ENCODE results near the gene SEC16A. TPM values are rescaled to one million over a fixed set of nuclear protein-coding genes. Genes with fewer than 3 reads are reported as not detected.

SEC16A gene
- 44.5 and 47.7 TPM in 2 replicates for total RNA-seq (2014; rRNA removed; shearing (Covaris generic))

DNA sequence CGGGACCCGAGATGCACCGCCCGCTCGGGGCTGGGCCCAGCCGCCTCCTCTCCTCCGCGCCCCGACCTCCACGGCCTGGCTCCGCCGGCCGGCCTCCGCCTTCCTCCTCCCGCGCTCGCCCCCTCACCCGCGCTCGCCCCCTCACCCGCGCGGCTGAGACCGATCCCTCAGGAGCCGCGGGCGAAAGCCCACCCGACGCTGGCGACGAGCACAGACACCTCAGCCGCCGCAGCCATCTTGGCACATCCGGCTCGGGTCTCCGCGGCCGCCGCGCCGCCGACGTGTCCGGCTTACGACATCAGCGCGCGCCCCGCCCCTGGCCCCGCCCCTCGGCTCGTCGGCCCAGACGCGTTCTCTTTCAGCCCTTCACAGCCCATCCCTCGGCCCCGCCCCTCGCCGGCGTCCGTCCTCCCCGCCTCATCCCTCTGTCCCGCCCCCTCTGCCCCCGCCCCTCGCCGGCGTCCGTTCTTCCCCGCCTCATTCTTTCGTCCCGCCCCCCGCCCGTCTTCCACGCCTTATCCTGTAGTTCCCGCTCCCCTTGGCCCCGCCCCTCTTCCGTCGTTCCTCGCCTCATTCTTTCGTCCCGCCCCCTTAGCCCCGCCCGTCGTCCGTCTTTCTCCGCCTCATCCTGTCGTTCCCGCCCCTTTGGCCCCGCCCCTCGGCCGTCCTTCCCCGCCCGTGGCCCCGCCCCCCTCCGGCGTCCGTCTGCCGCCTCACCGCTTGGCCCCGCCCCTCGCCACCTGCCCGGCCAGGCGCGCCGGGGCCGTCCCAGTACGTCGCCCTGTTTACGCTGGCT is at the start of gene SEC16A:
SEC16A (minus strand) TSS at position 248 of the 796 bp plus-strand sequence. CDS start 5,425 bp downstream, outside the sequence.
- H3K9me3 ChIP-seq (replicated peaks): no peaks in the 10 kb centered on the region
- DNase-seq: peak; percentile 100
- peaks cover 9% of the 10 kb centered on the region for H3K36me3 ChIP-seq
- no peaks in the 10 kb centered on the region for H3K27me3 ChIP-seq
- peak within 1 kb of the TSS; percentile 82 for H3K27ac ChIP-seq
- peak within 1 kb of the TSS; percentile 93 for H3K4me3 ChIP-seq
- peaks cover 6% of the 10 kb centered on the region; the same call in 1 of the 2 replicates for H3K4me1 ChIP-seq

DNA sequence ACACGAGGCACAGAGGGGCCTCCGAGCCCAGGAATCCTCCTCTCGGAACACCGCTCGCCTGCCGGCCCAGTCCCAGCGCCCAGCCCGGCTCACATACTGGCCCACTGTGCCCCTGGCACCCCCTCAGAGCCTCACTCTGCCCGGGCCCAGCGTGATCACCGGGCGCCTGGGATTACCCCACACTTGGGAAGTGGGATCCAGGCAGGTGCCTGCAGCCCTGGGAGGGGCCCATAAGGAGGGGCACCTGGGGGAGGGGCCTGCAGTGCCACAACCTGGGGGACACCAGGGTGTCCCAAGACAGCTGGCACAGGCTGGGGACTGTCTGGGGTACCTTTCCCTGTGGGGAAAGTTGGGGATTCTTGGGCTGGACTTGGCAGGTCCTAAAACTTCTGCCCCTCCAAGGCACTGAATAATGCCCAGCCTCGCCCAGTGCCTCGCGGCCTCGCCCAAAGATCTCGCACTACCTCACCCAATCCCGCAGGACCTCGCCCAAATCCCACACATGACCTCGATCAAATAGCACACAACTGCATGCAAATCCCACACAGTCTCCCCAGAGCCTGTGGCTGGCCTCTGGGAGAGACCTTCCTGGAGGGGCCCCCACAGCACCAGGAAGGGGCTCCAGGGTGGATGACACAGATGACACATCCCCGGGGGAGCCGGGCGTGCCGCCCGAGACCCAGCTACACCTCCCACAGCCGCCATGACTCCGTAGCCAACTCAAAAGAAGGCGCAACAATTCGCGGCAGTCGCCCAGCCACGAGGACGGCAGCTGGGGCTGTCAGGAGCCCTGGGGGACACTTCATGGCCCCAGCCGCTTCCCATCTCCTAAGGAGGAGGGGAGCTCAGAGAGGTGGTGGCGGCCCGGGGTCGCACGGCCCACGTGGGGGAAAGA is 49.3 kb upstream of the SEC16A start:
- no peak for DNase-seq
- Histone ChIP-seq H3K27ac (no peak overlapping the region), H3K36me3 (no peaks in the 10 kb centered on the region), H3K27me3 (no peaks in the 10 kb centered on the region), H3K4me1 (peaks cover 31% of the 10 kb centered on the region), H3K4me3 (no peak overlapping the region), H3K9me3 (replicated peaks) (no peaks in the 10 kb centered on the region)

DNA sequence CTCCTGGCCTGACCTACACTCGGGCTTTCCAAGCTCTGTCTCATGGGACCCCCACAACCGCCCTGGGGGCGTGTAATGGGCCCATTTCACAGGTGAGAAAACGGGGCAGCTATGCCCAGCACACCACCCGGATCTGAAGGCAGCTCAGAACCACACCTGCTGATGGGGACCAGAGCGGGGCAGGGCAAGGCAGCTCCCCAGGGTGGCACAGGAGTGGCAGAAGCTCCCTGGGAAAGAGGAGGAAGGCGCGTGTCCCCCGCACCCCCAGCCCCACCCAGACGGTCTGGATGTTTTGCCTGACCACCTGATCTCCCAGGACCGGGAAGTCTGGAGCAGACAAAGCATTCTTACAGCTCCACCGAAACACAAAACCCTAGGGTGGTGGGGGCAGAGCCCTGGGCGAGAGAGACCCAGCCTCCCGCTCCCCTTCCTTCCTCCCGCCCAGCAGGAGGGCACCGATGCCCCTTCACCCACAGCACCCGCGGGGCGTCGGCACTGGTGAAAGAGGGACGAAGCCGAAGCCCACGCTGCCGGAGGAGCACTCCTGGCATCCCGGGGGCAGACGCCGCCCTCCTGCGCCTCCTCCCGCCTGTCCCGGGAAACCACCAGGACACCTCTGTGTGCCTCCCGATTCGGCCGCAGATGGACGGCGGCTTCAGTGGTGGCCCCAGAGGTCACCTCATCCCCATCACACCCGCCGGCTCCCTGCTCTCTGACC is 48.5 kb upstream of the SEC16A start:
- Histone ChIP-seq H3K4me1 (peaks cover 39% of the 10 kb centered on the region), H3K36me3 (no peaks in the 10 kb centered on the region), H3K9me3 (replicated peaks) (no peaks in the 10 kb centered on the region), H3K27ac (no peak overlapping the region), H3K27me3 (no peaks in the 10 kb centered on the region), H3K4me3 (no peak overlapping the region)
- DNase-seq: no peak

DNA sequence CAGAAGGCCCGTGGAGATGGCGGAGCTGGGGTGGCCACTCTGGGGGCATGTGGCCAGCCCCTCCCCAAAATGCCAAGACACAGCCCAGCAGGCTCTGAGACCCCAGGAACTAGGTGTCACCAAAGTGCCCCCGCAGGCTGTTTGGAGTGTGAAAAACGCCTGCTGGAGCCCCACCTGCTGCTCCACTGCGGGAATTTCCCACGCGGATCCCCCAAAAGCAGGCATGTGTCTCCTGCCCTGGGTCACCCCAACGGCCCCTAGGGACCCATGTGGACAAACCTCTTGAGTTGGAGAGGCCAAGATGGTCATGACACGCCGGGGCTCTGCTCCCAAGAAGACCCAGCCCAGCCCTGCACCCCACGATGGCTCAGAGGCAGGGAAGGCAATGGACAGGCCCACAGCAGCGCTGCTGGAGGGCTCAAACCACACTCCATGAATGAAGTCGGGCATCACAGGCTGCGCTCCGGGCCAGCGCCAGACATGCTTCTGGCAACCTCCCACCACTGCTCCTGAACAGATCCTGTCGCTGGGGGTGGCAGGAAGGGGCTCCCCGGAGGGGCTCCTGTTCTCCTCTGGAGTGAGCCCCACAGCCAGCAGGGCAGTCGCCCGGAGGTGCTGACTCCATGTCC is 47.7 kb upstream of the SEC16A start:
- Histone ChIP-seq H3K9me3 (replicated peaks) (no peaks in the 10 kb centered on the region), H3K27ac (no peak overlapping the region), H3K4me3 (no peak overlapping the region), H3K4me1 (peaks cover 46% of the 10 kb centered on the region), H3K27me3 (no peaks in the 10 kb centered on the region), H3K36me3 (no peaks in the 10 kb centered on the region)
- DNase-seq: no peak

DNA sequence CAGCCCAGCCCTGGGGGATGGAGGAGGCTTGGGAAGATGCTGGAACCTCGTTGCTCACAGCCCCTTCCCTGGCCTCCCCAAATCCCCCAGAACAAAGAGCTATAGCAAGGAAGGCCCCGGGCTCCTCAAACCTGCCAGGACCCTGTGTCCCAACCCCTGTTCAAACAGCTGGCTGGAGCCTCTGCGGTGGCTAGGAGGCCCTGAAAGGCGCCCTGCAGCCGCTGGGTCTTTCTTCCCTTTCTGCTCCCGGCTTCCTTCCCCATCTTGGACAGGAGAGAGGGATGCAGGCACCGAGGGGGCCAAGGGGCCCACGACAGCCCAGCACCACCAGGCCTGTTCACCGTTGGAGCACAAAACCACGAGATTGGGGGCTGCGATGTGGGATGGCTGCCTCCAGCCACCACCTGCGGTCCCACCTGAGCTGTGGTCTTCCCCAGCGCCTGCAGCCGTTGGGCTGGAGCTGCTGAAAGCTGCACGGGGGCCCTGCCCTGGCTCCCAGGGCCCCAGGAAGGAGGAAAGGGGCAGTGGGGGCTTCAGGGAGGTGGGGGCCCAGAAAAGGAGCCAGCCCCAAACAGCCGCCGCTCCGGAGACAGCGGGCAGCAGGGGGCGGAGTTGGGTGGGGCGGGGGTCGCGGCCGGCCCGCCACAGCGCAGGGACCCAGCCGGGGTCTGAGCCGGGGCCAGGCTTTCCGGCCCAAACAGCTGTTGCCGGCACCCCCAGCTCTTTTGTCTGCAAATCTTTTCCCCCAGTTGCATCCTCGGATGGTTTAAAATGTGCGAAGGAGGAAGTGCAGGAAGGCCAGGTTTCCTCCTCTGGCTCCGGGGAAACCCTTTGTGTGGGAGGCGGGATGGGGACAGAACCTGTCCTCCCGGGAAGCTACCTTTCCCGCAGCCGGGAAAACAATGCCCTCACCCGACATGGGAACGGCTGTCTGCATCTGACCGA is 46.9 kb upstream of the SEC16A start:
- peak; percentile 41 to 63 for DNase-seq
- Histone ChIP-seq H3K9me3 (replicated peaks) (no peaks in the 10 kb centered on the region), H3K4me1 (peaks cover 54% of the 10 kb centered on the region), H3K4me3 (no peak overlapping the region), H3K27me3 (no peaks in the 10 kb centered on the region), H3K27ac (no peak overlapping the region), H3K36me3 (no peaks in the 10 kb centered on the region)

DNA sequence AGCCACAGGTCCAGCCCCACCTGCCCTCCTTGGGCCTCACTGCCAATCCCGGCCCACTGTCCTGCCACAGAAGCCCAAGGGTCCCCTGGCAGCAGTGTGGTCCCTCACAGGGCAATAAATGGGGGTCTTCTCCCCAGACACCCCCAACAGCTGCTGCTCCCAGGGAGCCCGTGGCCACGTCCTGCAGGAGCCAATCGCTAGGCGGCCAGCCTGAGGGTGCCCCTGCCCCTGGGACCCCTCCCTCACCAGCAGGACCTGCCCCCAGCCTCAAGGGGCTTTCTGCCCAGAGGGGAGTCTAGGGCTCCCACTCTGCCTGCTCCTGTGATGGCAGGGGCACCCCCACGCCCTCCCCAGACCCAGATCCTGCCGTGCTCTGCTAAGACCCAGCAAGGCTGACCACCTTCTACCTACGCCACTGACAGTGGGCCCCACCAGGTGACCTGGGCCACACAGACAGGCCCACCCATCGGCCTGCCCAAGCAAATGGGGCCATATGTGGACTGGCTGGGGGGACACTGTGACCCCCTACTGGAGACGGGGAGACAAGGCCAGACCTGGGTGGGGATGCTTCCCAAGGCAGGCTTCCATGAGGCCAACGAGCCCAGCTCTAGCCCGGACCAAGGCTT is 46.0 kb upstream of the SEC16A start:
- H3K4me3 ChIP-seq: no peak overlapping the region
- no peaks in the 10 kb centered on the region for H3K9me3 ChIP-seq (replicated peaks)
- DNase-seq: no peak
- no peak overlapping the region for H3K27ac ChIP-seq
- no peaks in the 10 kb centered on the region for H3K27me3 ChIP-seq
- peaks cover 55% of the 10 kb centered on the region for H3K4me1 ChIP-seq
- no peaks in the 10 kb centered on the region for H3K36me3 ChIP-seq

DNA sequence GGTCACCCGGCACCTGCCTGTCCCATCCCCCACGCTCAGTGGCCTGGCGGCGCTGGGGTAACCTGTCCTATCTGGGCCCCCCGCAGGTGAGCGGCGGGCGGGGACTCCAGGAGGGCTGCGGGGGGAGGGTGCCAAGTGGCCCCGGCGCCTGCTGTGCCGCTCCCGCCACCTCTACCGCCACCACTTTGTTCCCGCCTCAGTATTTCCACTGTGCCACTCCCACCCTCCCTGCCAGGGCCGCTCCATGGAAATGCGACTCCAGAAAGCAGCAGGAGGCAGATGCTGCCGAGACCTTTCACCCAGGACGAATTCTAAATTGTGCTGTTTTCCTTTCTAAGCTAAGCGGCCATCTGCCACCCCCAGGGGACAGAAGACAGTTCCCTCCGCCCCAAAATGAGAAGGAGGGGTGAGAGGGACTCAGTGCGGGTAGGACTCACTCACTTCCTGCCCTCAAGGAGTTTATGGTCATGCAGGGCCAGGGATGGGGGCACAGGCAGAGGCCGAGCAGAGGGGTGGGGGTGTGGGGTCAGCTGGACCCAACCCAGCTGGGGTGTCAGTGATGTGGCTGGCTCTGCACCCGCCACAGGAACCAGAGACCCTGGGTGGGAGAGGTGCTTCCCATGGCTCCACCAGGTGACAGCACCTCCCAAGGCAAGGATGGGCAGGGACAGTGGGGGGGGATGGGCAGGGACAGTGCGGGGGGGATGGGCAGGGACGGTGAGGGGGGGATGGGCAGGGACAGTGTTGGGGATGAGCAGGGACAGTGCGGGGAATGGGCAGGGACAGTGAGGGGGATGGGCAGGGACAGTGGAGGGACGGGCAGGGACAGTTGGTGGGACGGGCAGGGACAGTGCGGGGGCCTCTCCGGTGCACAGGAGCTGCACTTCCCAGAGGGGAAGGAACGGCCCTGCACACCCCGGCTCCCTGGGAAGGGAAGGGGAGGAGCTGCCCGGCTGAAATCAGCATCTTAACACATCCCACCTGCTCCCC is 45.2 kb upstream of the SEC16A start:
- peak; percentile 90 to 95 for DNase-seq
- peak overlapping the region; percentile 26 for H3K4me3 ChIP-seq
- no peaks in the 10 kb centered on the region; the same call in 1 of the 2 replicates for H3K36me3 ChIP-seq
- no peaks in the 10 kb centered on the region for H3K27me3 ChIP-seq
- H3K27ac ChIP-seq: peak overlapping the region; percentile 99
- H3K4me1 ChIP-seq: peaks cover 55% of the 10 kb centered on the region
- H3K9me3 ChIP-seq (replicated peaks): no peaks in the 10 kb centered on the region

GRCh38 chr9:136527131-136527530 is 44.3 kb upstream of the SEC16A start:
- H3K9me3 ChIP-seq (replicated peaks): no peaks in the 10 kb centered on the region
- H3K27me3 ChIP-seq: no peaks in the 10 kb centered on the region
- peaks cover 55% of the 10 kb centered on the region for H3K4me1 ChIP-seq
- peak overlapping the region; percentile 99 for H3K27ac ChIP-seq
- no peaks in the 10 kb centered on the region; the same call in 1 of the 2 replicates for H3K36me3 ChIP-seq
- H3K4me3 ChIP-seq: peak overlapping the region; percentile 26
- DNase-seq: peak; percentile 66 to 68

GRCh38 chr9:136526625-136527066 is 43.8 kb upstream of the SEC16A start:
- DNase-seq: peak; percentile 96 to 97
- Histone ChIP-seq H3K36me3 (no peaks in the 10 kb centered on the region; the same call in 1 of the 2 replicates), H3K27ac (peak overlapping the region; percentile 99), H3K27me3 (no peaks in the 10 kb centered on the region), H3K9me3 (replicated peaks) (no peaks in the 10 kb centered on the region), H3K4me1 (peaks cover 55% of the 10 kb centered on the region), H3K4me3 (peak overlapping the region; percentile 26)

- Histone ChIP-seq H3K4me1 (peaks cover 55% of the 10 kb centered on the region), H3K9me3 (replicated peaks) (no peaks in the 10 kb centered on the region), H3K27me3 (no peaks in the 10 kb centered on the region), H3K36me3 (no peaks in the 10 kb centered on the region; the same call in 1 of the 2 replicates), H3K27ac (peak overlapping the region; percentile 99), H3K4me3 (peak overlapping the region; percentile 26)
- peak; percentile 94 to 96 for DNase-seq
Observed at GRCh38 chr9:136525841-136526499, 43.1 kb upstream of the SEC16A start.

DNA sequence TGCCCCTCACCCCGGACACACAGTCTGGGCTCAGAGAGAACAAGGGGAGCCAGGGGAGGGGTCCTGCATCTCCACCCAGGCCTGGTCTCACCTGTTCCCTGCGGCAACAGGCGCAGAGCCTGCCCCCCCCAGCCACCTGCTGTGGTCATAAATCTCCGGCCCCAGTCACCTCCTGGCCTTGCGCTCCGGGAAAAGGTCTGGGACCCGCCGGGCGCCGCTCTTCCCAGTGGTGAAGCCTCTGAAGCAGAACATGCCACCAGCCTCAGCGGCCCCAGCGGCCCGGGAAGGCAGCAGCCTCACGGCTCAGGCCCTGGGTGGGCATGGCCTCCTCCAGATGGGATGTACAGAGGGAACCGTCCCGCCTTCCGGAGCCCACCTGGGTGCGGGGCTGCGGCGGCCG is 42.4 kb upstream of the SEC16A start:
- H3K4me1 ChIP-seq: peaks cover 51% of the 10 kb centered on the region
- peak overlapping the region; percentile 99 for H3K27ac ChIP-seq
- peak; percentile 81 to 86 for DNase-seq

More for the DNA sequence above, 42.4 kb upstream of the SEC16A start:
- no peaks in the 10 kb centered on the region for H3K9me3 ChIP-seq (replicated peaks)
- H3K4me3 ChIP-seq: peak overlapping the region; percentile 7; the same call in 1 of the 2 replicates
- H3K27me3 ChIP-seq: no peaks in the 10 kb centered on the region
- H3K36me3 ChIP-seq: no peaks in the 10 kb centered on the region; the same call in 1 of the 2 replicates
